GM23248 (cell line): ENCODE measurements around the gene SNRNP200.

Experiments
- EZH2 ChIP-seq: fragments of 200-600 bp; sonication (generic); IDR thresholded peaks from 2 replicates; pipeline ENCODE4 v1.6.1; 2018; ENCODE audit warnings: antibody characterized with exemption, mild to moderate bottlenecking; ENCODE audit not compliant: insufficient read depth, poor library complexity, severe bottlenecking
- EZH2phosphoT487 ChIP-seq: fragments of 200-600 bp; sonication (generic); IDR thresholded peaks from 2 replicates; pipeline ENCODE4 v1.6.1; 2018; ENCODE audit warnings: antibody characterized with exemption, moderate library complexity, mild to moderate bottlenecking, low read depth; ENCODE audit not compliant: insufficient read depth

- no peak for TF ChIP-seq EZH2
- TF ChIP-seq EZH2phosphoT487 = no peak
Observed at GRCh38 chr2:96329456-96329855, 24.1 kb upstream of the SNRNP200 start.
